Endothelial cell of umbilical vein (primary cell): Measurements from ENCODE around the gene GINS3. TPM values are rescaled to one million over a fixed set of nuclear protein-coding genes. Genes with fewer than 3 reads are reported as not detected.
"Not testable (repeated sequence)": the region's sequence is repeated elsewhere in the genome, so short reads cannot be mapped to it uniquely, and the experiment has no call there.

Experiments
- BruUV-seq: library from RNA; stranded (reverse); fragments of 400-500 nt; replicated peaks from 2 replicates; lab custom pipeline; 2021; lab: Mats Ljungman, UMichigan
- CTCF ChIA-PET: fragments of 300-600, 350-600 bp; sonication (Branson Sonifier 250); formaldehyde crosslinking; loops from one replicate; lab custom pipeline; 2021; ENCODE audit warnings: antibody characterized with exemption, inconsistent platforms; lab: Charles Lee
- POLR2A ChIA-PET: fragments of 300-600, 350-600 bp; sonication (Branson Sonifier 250); formaldehyde crosslinking; loops from one replicate; lab custom pipeline; 2021; ENCODE audit warnings: antibody characterized with exemption, inconsistent platforms; lab: Charles Lee
- DNase-seq: peaks from one replicate; pipeline ENCODE4 v3.0.0-alpha.2; 2011; ENCODE audit warnings: low read depth, low spot score
- FAIRE-seq: peaks from 2 replicates; lab custom pipeline; 2011; peaks lifted over from hg19 to GRCh38; lab: Jason Lieb, UNC
- H2AFZ ChIP-seq: 2 replicates; pipeline ENCODE4 v1.6.0; 2012; ENCODE audit warnings: low read depth, low read length, control low read depth, inconsistent platforms
- H3K27ac ChIP-seq: 2 replicates; pipeline ENCODE4 v1.5.1; 2011; ENCODE audit warnings: low read depth, mild to moderate bottlenecking, control low read depth, low read length, moderate library complexity; ENCODE audit not compliant: insufficient read depth
- H3K27me3 ChIP-seq, 2 experiments: 2 replicates each; pipeline versions ENCODE4 v1.6.0 to v1.6.1; 2011; ENCODE audit warnings: low read length in 2 of 2, mixed read lengths in 1 of 2; ENCODE audit not compliant: control insufficient read depth in 2 of 2, insufficient read depth in 2 of 2
- H3K36me3 ChIP-seq, 2 experiments: 2 replicates in 1 of 2; 3 replicates in 1 of 2; pipeline ENCODE4 v1.5.1; 2011; ENCODE audit warnings: low read length in 2 of 2, mild to moderate bottlenecking in 1 of 2, moderate library complexity in 1 of 2; ENCODE audit not compliant: control insufficient read depth in 2 of 2, insufficient read depth in 2 of 2; ENCODE audit errors: extremely low read depth in 1 of 2
- H3K4me1 ChIP-seq: 3 replicates; pipeline ENCODE4 v1.5.1; 2011; ENCODE audit warnings: mild to moderate bottlenecking, low read length; ENCODE audit not compliant: control insufficient read depth, insufficient read depth; ENCODE audit errors: extremely low read depth
- H3K4me2 ChIP-seq: 2 replicates; pipeline ENCODE4 v1.6.1; 2011; ENCODE audit warnings: low read length, control low read depth, mixed read lengths; ENCODE audit not compliant: insufficient read depth
- H3K4me3 ChIP-seq, 3 experiments: fragments of 200-600 bp in 1 of 3; sonication (generic), shearing (Covaris generic) in 1 of 3; replicated peaks in 1 of 3; 2 replicates each; pipeline ENCODE4 v1.5.1; 2011 to 2016; ENCODE audit warnings: control low read depth in 3 of 3, low read length in 3 of 3, mild to moderate bottlenecking in 2 of 3, inconsistent platforms in 1 of 3, low read depth in 1 of 3, moderate library complexity in 1 of 3; ENCODE audit not compliant: insufficient read depth in 1 of 3
- H3K79me2 ChIP-seq: 2 replicates; pipeline ENCODE4 v1.6.0; 2012; ENCODE audit warnings: low read length, inconsistent platforms; ENCODE audit not compliant: control insufficient read depth, insufficient read depth
- H3K9ac ChIP-seq: replicated peaks from 2 replicates; pipeline ENCODE3; 2011; ENCODE audit warnings: low read length, control low read depth; ENCODE audit not compliant: insufficient read depth; ENCODE audit errors: extremely low read depth
- H3K9me1 ChIP-seq: replicated peaks from 3 replicates; pipeline ENCODE4 v1.6.0; 2011; ENCODE audit warnings: mild to moderate bottlenecking, low read length; ENCODE audit not compliant: control insufficient read depth, insufficient read depth; ENCODE audit errors: extremely low read depth
- H3K9me3 ChIP-seq: replicated peaks from 2 replicates; pipeline ENCODE4 v1.5.1; 2012; ENCODE audit warnings: low read length, inconsistent platforms; ENCODE audit not compliant: control insufficient read depth, insufficient read depth
- H4K20me1 ChIP-seq: replicated peaks from 2 replicates; pipeline ENCODE3; 2011; ENCODE audit warnings: mild to moderate bottlenecking, low read length; ENCODE audit not compliant: control insufficient read depth, insufficient read depth; ENCODE audit errors: extremely low read depth
- CTCF ChIP-seq, 2 donors: IDR thresholded peaks; 1 replicate in 1 of 2; 2 replicates in 1 of 2; pipeline ENCODE4 v1.5.1; 2011; ENCODE audit warnings: low read length in 2 of 2, mild to moderate bottlenecking in 2 of 2, moderate library complexity in 2 of 2, control low read depth in 1 of 2, inconsistent platforms in 1 of 2, low read depth in 1 of 2; ENCODE audit not compliant: insufficient read depth in 1 of 2; ENCODE audit errors: extremely low read depth in 1 of 2
- EZH2 ChIP-seq: IDR thresholded peaks from 2 replicates; pipeline ENCODE4 v1.6.1; 2012; ENCODE audit warnings: borderline replicate concordance, low read depth, mild to moderate bottlenecking, moderate library complexity, low read length, inconsistent platforms; ENCODE audit not compliant: severe bottlenecking
- FOS ChIP-seq: IDR thresholded peaks from 2 replicates; pipeline ENCODE4 v1.6.1; 2011; ENCODE audit warnings: mild to moderate bottlenecking, low read length, moderate library complexity, borderline replicate concordance; ENCODE audit not compliant: insufficient read depth
- GATA2 ChIP-seq: IDR thresholded peaks from 2 replicates; pipeline ENCODE4 v1.7.0; 2011; ENCODE audit warnings: low read depth, mild to moderate bottlenecking, moderate library complexity, mixed read lengths, low read length; ENCODE audit not compliant: insufficient read length, insufficient read depth
- JUN ChIP-seq: IDR thresholded peaks from 2 replicates; pipeline ENCODE4 v1.6.1; 2011; ENCODE audit warnings: borderline replicate concordance, low read depth; ENCODE audit not compliant: insufficient read length, insufficient read depth
- MAX ChIP-seq: IDR thresholded peaks from 2 replicates; pipeline ENCODE4 v1.6.1; 2011; ENCODE audit not compliant: insufficient read depth, insufficient read length
- MYC ChIP-seq: IDR thresholded peaks from one replicate; pipeline ENCODE4 v1.6.1; 2011; ENCODE audit warnings: mild to moderate bottlenecking, low read depth, low read length
- POLR2A ChIP-seq: IDR thresholded peaks from 2 replicates; pipeline ENCODE4 v1.6.1; 2012; ENCODE audit warnings: low read depth, mild to moderate bottlenecking, control low read depth, low read length
- POLR2AphosphoS5 ChIP-seq: IDR thresholded peaks from 2 replicates; pipeline ENCODE4 v1.6.1; 2012; ENCODE audit warnings: low read depth, mild to moderate bottlenecking, control low read depth, low read length, moderate library complexity; ENCODE audit not compliant: insufficient read depth
- dilution Hi-C: fragments of 300-500 bp; cut with MboI; formaldehyde crosslinking; loops from one replicate; pipeline ENCODE4 v1.15.0; 2019; ENCODE audit warnings: low sequenced_read_pairs; ENCODE audit not compliant: extremely low pct_ligation_motif_present
- intact Hi-C: fragments of 100-400 bp; cut with micrococcal nuclease; formaldehyde crosslinking; loops from one replicate; pipeline ENCODE4 v1.10.0; 2022
- polyA plus RNA-seq, 4 experiments: library from polyadenylated mRNA; depleted of rRNA in 3 of 4; stranded (reverse) in 3 of 4; unstranded in 1 of 4; fragments of >200 nt; gene quantifications; 2 replicates each; pipeline versions ENCODE4 v1.2.1 to v1.2.3, GENCODE V29; 2011 to 2012; ENCODE audit warnings: missing spikeins in 1 of 4
- total RNA-seq: library from RNA; stranded (reverse); gene quantifications from 2 replicates; pipeline ENCODE4 v1.2.3, GENCODE V29; 2021

Gene GINS3
- total and polyA plus RNA-seq, 2 donors (not counting 3 experiments of a cell fraction or from before 2014, with no cell fraction given): 17.2 to 24.1 TPM

- ChIA-PET CTCF (interaction anchor here (1.4 to 1.6 kb wide), 4 partner anchors 15 to 363 kb away, joined by 4 to 10 read pairs (median 5); no protein-coding TSS in a partner anchor), POLR2A (no interaction called here)
- no peak for DNase-seq
Measured at GRCh38 chr16:58393138-58393504, 850 bp downstream of the GINS3 start.

GRCh38 chr16:58396897-58397296, 4.6 kb downstream of the GINS3 start:
- CTCF ChIA-PET, H3K4me2 ChIP-seq, H3K4me1 ChIP-seq, H3K4me3 ChIP-seq, H3K9me3 ChIP-seq, BruUV-seq, dilution Hi-C loops, intact Hi-C loops, H3K27me3 ChIP-seq, H3K27ac ChIP-seq, H3K36me3 ChIP-seq, H3K9me1 ChIP-seq, H3K9ac ChIP-seq, POLR2A ChIA-PET, H4K20me1 ChIP-seq, H2AFZ ChIP-seq, FAIRE-seq, DNase-seq: not testable (repeated sequence)
- peaks cover 23% of the 10 kb centered on the region for H3K79me2 ChIP-seq

More at GRCh38 chr16:58393138-58393504, 850 bp downstream of the GINS3 start:
- TF ChIP-seq POLR2A (no peak), MAX (no peak), MYC (no peak), CTCF (IDR thresholded peaks at IDR 0.05; ENCODE audit: extremely low read depth in 1 of 2, insufficient read depth in 1 of 2, low read depth in 1 of 2, low read length in 2 of 2) (no peak), GATA2 (no peak), JUN (no peak), FOS (no peak), POLR2AphosphoS5 (no peak), EZH2 (no peak)
- Histone ChIP-seq H3K36me3 (no peaks in the 10 kb centered on the region), H3K4me3 (peak overlapping the region; percentile 89 to 96 (median 95)), H3K27me3 (no peaks in the 10 kb centered on the region), H3K9ac (peak overlapping the region; percentile 95), H3K4me2 (peak overlapping the region; percentile 95), H2AFZ (peak overlapping the region; percentile 96), H3K27ac (peak overlapping the region; percentile 79), H4K20me1 (no peaks in the 10 kb centered on the region), H3K4me1 (peaks cover 9% of the 10 kb centered on the region), H3K9me1 (no peaks in the 10 kb centered on the region), H3K9me3 (no peaks in the 10 kb centered on the region), H3K79me2 (peaks cover 18% of the 10 kb centered on the region)
- dilution Hi-C loops: no loop called here
- BruUV-seq: no TSS peak
- FAIRE-seq: peak; percentile 54
- intact Hi-C loops: loop anchor here (2.0 to 5.0 kb wide), 2 partner anchors 56 to 94 kb away; no protein-coding TSS in a partner anchor
